ENCODE measurements around the gene NT5C3B. TPM values are rescaled to one million over a fixed set of nuclear protein-coding genes. Genes with fewer than 3 reads are reported as not detected.

Gene NT5C3B
- total RNA-seq, 4 donors from 2014 or later, result 26.7 to 54.4 (median 49.2) TPM

- no peak for TF ChIP-seq CTCF (IDR thresholded peaks at IDR 0.05; ENCODE audit: low read depth)
Observed at GRCh38 chr17:41835214-41835799, 725 bp downstream of the NT5C3B start.

GRCh38 chr17:41825175-41825845 lies 10.7 kb downstream of the NT5C3B start:
- no peak for TF ChIP-seq CTCF (IDR thresholded peaks at IDR 0.05; ENCODE audit: low read depth)

- TF ChIP-seq CTCF (IDR thresholded peaks at IDR 0.05; ENCODE audit: low read depth), result no peak
Observed at GRCh38 chr17:41824086-41824485, 11.9 kb downstream of the NT5C3B start.

GRCh38 chr17:41823580-41823979 lies 12.5 kb downstream of the NT5C3B start:
- TF ChIP-seq CTCF (IDR thresholded peaks at IDR 0.05; ENCODE audit: low read depth), result no peak

- no peak for TF ChIP-seq CTCF (IDR thresholded peaks at IDR 0.05; ENCODE audit: low read depth)
Observed at GRCh38 chr17:41823141-41823524, 12.9 kb downstream of the NT5C3B start.

- no peak for TF ChIP-seq CTCF (IDR thresholded peaks at IDR 0.05; ENCODE audit: low read depth)
Observed at GRCh38 chr17:41822216-41823140, 13.6 kb downstream of the NT5C3B start.

- TF ChIP-seq CTCF (IDR thresholded peaks at IDR 0.05; ENCODE audit: low read depth), result no peak
Observed at GRCh38 chr17:41821776-41822175, 14.3 kb downstream of the NT5C3B start.

Data from subcutaneous adipose tissue (tissue), 4 donors.